Lower leg skin (tissue), 4 donors: Measurements from ENCODE around the gene FAM174C. TPM values are rescaled to one million over a fixed set of nuclear protein-coding genes. Genes with fewer than 3 reads are reported as not detected.
A peak's percentile ranks its signal among the peaks of the same experiment; 100 is the strongest.

ENCODE experiments used
- DNase-seq, 2 donors: peaks; one replicate each; pipeline ENCODE4 v3.0.0-alpha.2; 2019; ENCODE audit warnings: low spot score in 2 of 2
- H3K4me3 ChIP-seq: fragments of 200-600 bp; sonication (generic); 2 replicates; pipeline ENCODE4 v1.5.1; 2017; ENCODE audit warnings: mild to moderate bottlenecking, low read depth; ENCODE audit not compliant: poor library complexity, severe bottlenecking
- CTCF ChIP-seq, 3 donors: fragments of 450-650 bp; IDR thresholded peaks; one replicate each; pipeline ENCODE4 v1.5.1; 2016; ENCODE audit warnings: antibody characterized with exemption in 3 of 3, mild to moderate bottlenecking in 3 of 3, moderate library complexity in 2 of 3
- POLR2A ChIP-seq, 2 donors: fragments of 450-650 bp; IDR thresholded peaks; one replicate each; pipeline ENCODE4 v1.6.1; 2016 to 2017; ENCODE audit warnings: antibody characterized with exemption in 2 of 2, mild to moderate bottlenecking in 1 of 2, moderate library complexity in 1 of 2
- WGBS, 2 donors: methylation state at CpG; one replicate each; pipeline ENCODE4 v1.1.5; 2018; 5-methylcytosine and 5-hydroxymethylcytosine counted together
- intact Hi-C: fragments of 100-400 bp; cut with DNase I; formaldehyde crosslinking; loops from one replicate; pipeline ENCODE4 v1.15.0; 2023; ENCODE audit warnings: low total_unique reads
- total RNA-seq, 4 donors: library from RNA; depleted of rRNA; stranded (reverse); fragments of >200 nt; gene quantifications; one replicate each; pipeline ENCODE4 v1.1.0, GENCODE V29; 2016

Gene FAM174C
- total RNA-seq, 4 donors from 2014 or later = 66.3 to 74.1 (median 68.8) TPM

GRCh38 chr19:1247748-1248138, 27.6 kb upstream of the FAM174C start:
- intact Hi-C loops = no loop called here
- 76 to 88% methylated on average over 6 to 7 of the region's 8 CpGs for WGBS, 2 donors
- no peak for TF ChIP-seq CTCF (IDR thresholded peaks at IDR 0.05)
- TF ChIP-seq POLR2A (IDR thresholded peaks at IDR 0.05) = no peak
- DNase-seq = no peak
- no peak overlapping the region for H3K4me3 ChIP-seq

DNA sequence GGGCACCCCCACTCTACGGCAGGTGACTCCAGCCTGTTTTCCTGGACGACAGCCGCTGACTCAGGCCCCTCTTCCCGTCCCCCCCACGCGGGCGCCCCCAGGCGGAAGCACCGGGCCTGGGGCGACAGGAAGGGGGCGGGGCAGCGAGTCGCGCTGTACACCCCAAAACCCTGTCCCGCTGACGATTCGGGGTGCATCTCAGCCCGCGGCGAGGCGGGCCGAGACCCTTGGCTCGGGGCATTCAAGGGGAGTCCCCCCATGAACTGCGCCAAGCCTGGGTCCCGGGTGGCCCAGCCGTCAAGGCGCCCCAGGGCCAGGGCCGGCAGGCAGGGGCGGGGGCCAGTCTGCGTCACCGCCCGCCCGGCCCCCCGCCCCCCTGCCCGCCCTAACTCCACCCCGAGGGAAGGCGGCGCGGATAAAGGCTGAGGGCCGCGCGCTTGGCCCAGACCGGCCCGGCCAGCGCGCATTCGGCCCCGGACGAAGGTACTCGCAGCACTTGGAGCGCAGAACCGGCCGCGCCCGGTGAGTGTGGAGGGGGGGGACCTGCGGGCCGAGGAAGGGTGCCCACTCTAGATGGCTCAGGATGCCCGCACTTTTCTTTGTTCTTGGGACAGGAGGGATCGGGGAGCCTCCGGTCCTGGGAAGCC, 27.1 kb upstream of the FAM174C start, which contains the start of gene MIDN:
MIDN (plus strand) TSS at position 445 of the 647 bp plus-strand sequence. CDS start 1,714 bp downstream, outside the sequence.
- intact Hi-C loops = no loop called here
- TF ChIP-seq POLR2A (IDR thresholded peaks at IDR 0.05) (no peak), CTCF (IDR thresholded peaks at IDR 0.05) (no peak)
- H3K4me3 ChIP-seq = peak within 1 kb of the TSS; percentile 39
- peak; percentile 67 to 94 for DNase-seq
- WGBS, 2 donors = 1 to 5% methylated on average over 18 to 23 of the region's 60 CpGs

GRCh38 chr19:1248786-1249297, 26.5 kb upstream of the FAM174C start:
- DNase-seq = peak in 1 of 2 donors; percentile 96
- intact Hi-C loops = no loop called here
- peak overlapping the region; percentile 39 for H3K4me3 ChIP-seq
- no peak for TF ChIP-seq POLR2A (IDR thresholded peaks at IDR 0.05)
- TF ChIP-seq CTCF (IDR thresholded peaks at IDR 0.05) = no peak
- WGBS, 2 donors = 1% methylated on average over 29 of the region's 74 CpGs; no CpG with 5 or more reads in 1 of the 2 donors

GRCh38 chr19:1249298-1249989, 25.9 kb upstream of the FAM174C start:
- intact Hi-C loops = no loop called here
- DNase-seq = peak; percentile 93 to 98
- H3K4me3 ChIP-seq = peak overlapping the region; percentile 75
- WGBS, 2 donors = 0 to 1% methylated on average over 34 to 49 of the region's 102 CpGs
- TF ChIP-seq CTCF (IDR thresholded peaks at IDR 0.05) = no peak
- TF ChIP-seq POLR2A (IDR thresholded peaks at IDR 0.05) = peak in 1 of 2 donors; percentile 89

DNA sequence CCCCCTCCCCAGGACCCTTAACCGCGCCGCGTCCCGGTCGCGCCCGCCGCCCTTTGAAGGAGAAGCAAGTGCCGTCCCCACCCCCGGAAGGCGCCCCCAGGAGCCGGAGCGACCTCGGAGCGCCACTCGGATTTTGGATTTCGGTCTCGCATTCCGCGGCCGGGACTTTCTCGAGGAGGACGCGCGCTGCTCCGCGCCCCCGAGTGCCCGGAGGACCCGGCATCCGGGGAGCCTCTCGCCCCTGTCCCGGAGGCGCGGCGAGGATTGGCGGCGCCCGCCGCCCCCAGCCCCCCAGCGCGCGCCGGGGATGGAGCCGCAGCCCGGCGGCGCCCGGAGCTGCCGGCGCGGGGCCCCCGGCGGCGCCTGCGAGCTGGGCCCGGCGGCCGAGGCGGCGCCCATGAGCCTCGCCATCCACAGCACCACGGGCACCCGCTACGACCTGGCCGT, 25.3 kb upstream of the FAM174C start:
- 0 to 1% methylated on average over 5 to 46 of the region's 67 CpGs for WGBS, 2 donors
- intact Hi-C loops = no loop called here
- no peak for DNase-seq
- no peak for TF ChIP-seq CTCF (IDR thresholded peaks at IDR 0.05)
- no peak for TF ChIP-seq POLR2A (IDR thresholded peaks at IDR 0.05)
- peak overlapping the region; percentile 75 for H3K4me3 ChIP-seq
